Activated CD4-positive, alpha-beta T cell treated with anti-CD3 and anti-CD28 coated beads, Interleukin-2, amount 50 U/mL, for 4 hours (primary cell): ENCODE data around the gene DNAJA3.

Experiments used
- DNase-seq, 2 experiments: peaks; one replicate each; pipeline ENCODE4 v3.0.0-alpha.2; 2020

The DNAJA3 gene

GRCh38 chr16:4481526-4481925 is 55.9 kb downstream of the DNAJA3 start:
- DNase-seq: no peak

GRCh38 chr16:4481963-4482362 is 56.3 kb downstream of the DNAJA3 start:
- DNase-seq: no peak

GRCh38 chr16:4486126-4486893 is 60.6 kb downstream of the DNAJA3 start:
- no peak for DNase-seq

GRCh38 chr16:4487955-4488498 is 62.4 kb downstream of the DNAJA3 start:
- no peak for DNase-seq

GRCh38 chr16:4488499-4488967 is 62.9 kb downstream of the DNAJA3 start:
- no peak for DNase-seq

- DNase-seq: no peak
Measured at GRCh38 chr16:4489030-4489429, 63.4 kb downstream of the DNAJA3 start.

GRCh38 chr16:4491898-4492297 is 66.2 kb downstream of the DNAJA3 start:
- no peak for DNase-seq

- DNase-seq: no peak
Measured at GRCh38 chr16:4494746-4495490, 69.2 kb downstream of the DNAJA3 start.

- DNase-seq: no peak
Measured at GRCh38 chr16:4495766-4496165, 70.1 kb downstream of the DNAJA3 start.

GRCh38 chr16:4496305-4496704 is 70.6 kb downstream of the DNAJA3 start:
- DNase-seq: no peak

GRCh38 chr16:4498546-4499195 is 73.0 kb downstream of the DNAJA3 start:
- DNase-seq: no peak

GRCh38 chr16:4499196-4499555 is 73.5 kb downstream of the DNAJA3 start:
- DNase-seq: no peak

- no peak for DNase-seq
Measured at GRCh38 chr16:4500272-4500671, 74.6 kb downstream of the DNAJA3 start.

GRCh38 chr16:4501071-4501478 is 75.4 kb downstream of the DNAJA3 start:
- no peak for DNase-seq

GRCh38 chr16:4505356-4506147 is 79.9 kb downstream of the DNAJA3 start:
- peak; percentile 64 to 67 for DNase-seq
